AG08395 (cell line): ENCODE measurements around the gene CCDC175.

Experiments
- DNase-seq: peaks from one replicate; pipeline ENCODE4 v3.0.0; 2012; ENCODE audit warnings: mixed read lengths, low spot score

Gene CCDC175

GRCh38 chr14:59482541-59483331 is 93.9 kb downstream of the CCDC175 start:
- peak; percentile 82 for DNase-seq

GRCh38 chr14:59481871-59482540 is 94.6 kb downstream of the CCDC175 start:
- peak; percentile 42 for DNase-seq

GRCh38 chr14:59481407-59481806 is 95.2 kb downstream of the CCDC175 start:
- no peak for DNase-seq

GRCh38 chr14:59480166-59480565 is 96.4 kb downstream of the CCDC175 start:
- no peak for DNase-seq

GRCh38 chr14:59478540-59478939 is 98.1 kb downstream of the CCDC175 start:
- DNase-seq = no peak

- no peak for DNase-seq
Observed at GRCh38 chr14:59475709-59476108, 100.9 kb downstream of the CCDC175 start.

- DNase-seq = no peak
Observed at GRCh38 chr14:59474172-59474571, 102.4 kb downstream of the CCDC175 start.

GRCh38 chr14:59465316-59466135 is 111.1 kb downstream of the CCDC175 start, which contains the start of gene GPR135:
Gene GPR135, minus strand, starts transcription at chr14:59465380. Its CDS starts 154 bp downstream, at chr14:59465226.
- peak; percentile 23 for DNase-seq

GRCh38 chr14:59464486-59465315 is 111.9 kb downstream of the CCDC175 start:
- peak; percentile 58 for DNase-seq

GRCh38 chr14:59463787-59464485 is 112.7 kb downstream of the CCDC175 start:
- no peak for DNase-seq

GRCh38 chr14:59461891-59462290 is 114.7 kb downstream of the CCDC175 start:
- no peak for DNase-seq

GRCh38 chr14:59460378-59460777 is 116.2 kb downstream of the CCDC175 start:
- DNase-seq = no peak

- DNase-seq = no peak
Observed at GRCh38 chr14:59458486-59458885, 118.1 kb downstream of the CCDC175 start.

GRCh38 chr14:59455411-59455810 is 121.2 kb downstream of the CCDC175 start:
- DNase-seq = no peak
